A549 (cell line): ENCODE measurements around the gene MLLT1. TPM values are rescaled to one million over a fixed set of nuclear protein-coding genes. Genes with fewer than 3 reads are reported as not detected.

Experiments
- ATAC-seq, 2 experiments: fragments of 200-7000 bp in 1 of 2; fragments of >200 bp in 1 of 2; cut with Nextera tagmentation in 1 of 2; cut with Tn5 transposase in 1 of 2; 3 replicates each; pipeline versions ENCODE4 v1.8.0 to v1.9.1; 2018 to 2020; ENCODE audit warnings: mild to moderate bottlenecking in 1 of 2, moderate library complexity in 1 of 2
- CTCF ChIA-PET: fragments of 300-600 bp; sonication (Branson Sonifier 250); formaldehyde crosslinking; extraction: SDS; loops from one replicate; lab custom pipeline; 2021; ENCODE audit warnings: antibody characterized with exemption, inconsistent platforms; lab: Yijun Ruan, JAX
- POLR2A ChIA-PET: fragments of 350-600 bp; formaldehyde crosslinking; extraction: SDS; loops from one replicate; lab custom pipeline; 2021; ENCODE audit warnings: antibody characterized with exemption, inconsistent platforms; lab: Yijun Ruan, JAX
- DNase-seq, 2 experiments: peaks; one replicate each; pipeline versions ENCODE4 v3.0.0 to v3.0.0-alpha.2; 2011 to 2016; ENCODE audit warnings: low read depth in 1 of 2, low spot score in 1 of 2
- FAIRE-seq: peaks from 2 replicates; lab custom pipeline; 2011; peaks lifted over from hg19 to GRCh38; lab: Jason Lieb, UNC
- H3K27ac ChIP-seq, 2 experiments: fragments of >200 bp; sonication (Bioruptor Twin); formaldehyde crosslinking; 3 replicates each; pipeline ENCODE4 v1.5.1; 2016 to 2017
- H3K4me1 ChIP-seq: fragments of >200 bp; sonication (Bioruptor Twin); formaldehyde crosslinking; 3 replicates; pipeline ENCODE4 v1.6.1; 2016
- H3K4me2 ChIP-seq: fragments of >200 bp; sonication (Bioruptor Twin); formaldehyde crosslinking; 3 replicates; pipeline ENCODE4 v1.6.1; 2016
- H3K4me3 ChIP-seq: fragments of >200 bp; sonication (Bioruptor Twin); formaldehyde crosslinking; 3 replicates; pipeline ENCODE4 v1.5.1; 2016
- H3K9me3 ChIP-seq: fragments of >200 bp; sonication (Bioruptor Twin); formaldehyde crosslinking; 3 replicates; pipeline ENCODE4 v1.6.1; 2016
- CEBPB ChIP-seq, 2 experiments: fragments of >200 bp in 1 of 2; sonication (Bioruptor Twin) in 1 of 2; formaldehyde crosslinking in 1 of 2; IDR thresholded peaks; 2 replicates each; pipeline ENCODE4 v1.6.1; 2012 to 2016
- CHD4 ChIP-seq: fragments of 200-600 bp; sonication (generic); IDR thresholded peaks from 2 replicates; pipeline ENCODE4 v1.6.1; 2016; ENCODE audit warnings: antibody characterized with exemption, mild to moderate bottlenecking, borderline replicate concordance
- EHMT2 ChIP-seq: fragments of 200-600 bp; sonication (generic); IDR thresholded peaks from 2 replicates; pipeline ENCODE4 v1.6.1; 2016; ENCODE audit warnings: antibody characterized with exemption, low read depth, mild to moderate bottlenecking, moderate library complexity
- ESRRA ChIP-seq: fragments of 150-350 bp; IDR thresholded peaks from 2 replicates; pipeline ENCODE4 v1.6.1; 2014; ENCODE audit warnings: mild to moderate bottlenecking, low read length, borderline replicate concordance
- FOSB ChIP-seq: fragments of 250-450 bp; sonication (Bioruptor Pico); IDR thresholded peaks from 2 replicates; pipeline ENCODE4 v1.5.0; 2020; ENCODE audit warnings: mild to moderate bottlenecking, moderate library complexity
- HDAC2 ChIP-seq: fragments of 200-600 bp; sonication (generic); IDR thresholded peaks from 2 replicates; pipeline ENCODE4 v1.6.1; 2016
- JUNB ChIP-seq: fragments of >200 bp; sonication (Bioruptor Twin); formaldehyde crosslinking; IDR thresholded peaks from 2 replicates; pipeline ENCODE4 v1.6.1; 2016
- KDM1A ChIP-seq: fragments of 200-600 bp; sonication (generic); IDR thresholded peaks from 2 replicates; pipeline ENCODE4 v1.6.1; 2016; ENCODE audit warnings: low read depth, mild to moderate bottlenecking
- KDM5A ChIP-seq: fragments of 200-600 bp; sonication (generic); IDR thresholded peaks from 2 replicates; pipeline ENCODE4 v1.6.1; 2016; ENCODE audit warnings: antibody characterized with exemption, mild to moderate bottlenecking
- NFE2L2 ChIP-seq: fragments of 150-350 bp; conservative IDR thresholded peaks from 2 replicates; pipeline ENCODE4 v1.6.1; 2014; ENCODE audit warnings: low read length
- PHF8 ChIP-seq: fragments of 200-600 bp; sonication (generic); IDR thresholded peaks from 2 replicates; pipeline ENCODE4 v1.6.1; 2016; ENCODE audit warnings: low read depth, mild to moderate bottlenecking, antibody characterized with exemption, moderate library complexity, borderline replicate concordance
- POLR2A ChIP-seq: IDR thresholded peaks from 2 replicates; pipeline ENCODE4 v1.6.1; 2012; ENCODE audit warnings: mild to moderate bottlenecking, low read length
- POLR2AphosphoS2 ChIP-seq: conservative IDR thresholded peaks from 2 replicates; pipeline ENCODE4 v1.6.1; 2012; ENCODE audit warnings: low read length, improper control_type of control experiment, inconsistent platforms
- TFCP2L1 ChIP-seq: fragments of 250-450 bp; sonication (Bioruptor Pico); IDR thresholded peaks from 2 replicates; pipeline ENCODE4 v1.5.0; 2021; ENCODE audit warnings: mild to moderate bottlenecking
- TP53 ChIP-seq: fragments of 250-450 bp; sonication (Bioruptor Pico); IDR thresholded peaks from 2 replicates; pipeline ENCODE4 v1.5.0; 2021; ENCODE audit warnings: mild to moderate bottlenecking, moderate library complexity
- WGBS: methylation state at CpG from one replicate; pipeline ENCODE4 v1.1.6; 2017; ENCODE audit errors: missing lambda C conversion rate; 5-methylcytosine and 5-hydroxymethylcytosine counted together
- polyA plus RNA-seq, 4 experiments: library from polyadenylated mRNA; depleted of rRNA in 3 of 4; stranded (reverse); fragments of >200 nt; fragmentation: RNase III in 1 of 4; extraction: RNeasy Plus Mini Kit Qiagen cat#74134 plus additional on column Dnase treatment in 1 of 4; gene quantifications; 2 replicates in 3 of 4; 3 replicates in 1 of 4; pipeline ENCODE4 v1.2.3, GENCODE V29; 2011 to 2017
- TF ChIP-seq, protein P1 (sequence below): fragments of 250-450 bp; sonication (Bioruptor Pico); IDR thresholded peaks from 2 replicates; pipeline ENCODE4 v1.5.0; 2021; ENCODE audit warnings: mild to moderate bottlenecking, moderate library complexity, borderline replicate concordance
- TF ChIP-seq, protein P2 (sequence below): fragments of 200-600 bp; sonication (generic); IDR thresholded peaks from 2 replicates; pipeline ENCODE4 v1.6.1; 2016; ENCODE audit warnings: antibody characterized with exemption, mild to moderate bottlenecking, moderate library complexity
- TF ChIP-seq, protein P3 (sequence below): IDR thresholded peaks from 2 replicates; pipeline ENCODE4 v1.6.1; 2012; ENCODE audit warnings: low read depth, borderline replicate concordance

MLLT1 gene
- polyA plus RNA-seq, 2 of the 4 experiments (the other 2 are of a cell fraction) = 7.4 to 17.5 TPM

DNA sequence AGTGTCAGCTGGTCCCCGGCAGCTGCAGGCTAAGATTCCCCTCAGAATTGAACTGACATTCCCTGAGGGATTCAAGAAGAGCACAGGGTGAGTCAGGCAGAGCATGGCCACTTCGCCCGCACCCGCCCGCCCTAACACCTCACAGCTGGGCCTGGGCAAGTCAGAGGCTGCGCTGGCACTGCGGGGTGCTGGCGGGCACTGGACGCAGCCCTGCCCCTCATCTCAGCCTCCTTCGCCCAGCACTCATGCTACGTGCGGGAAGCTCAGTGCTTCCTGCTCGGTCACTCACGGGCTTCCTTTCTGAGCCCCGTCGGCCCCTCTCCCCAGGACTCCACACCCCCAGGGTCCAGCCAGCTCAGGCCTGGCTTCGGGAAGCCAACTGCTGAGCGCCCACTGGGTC lies 56.9 kb downstream of the MLLT1 start:
- no peak overlapping the region for H3K27ac ChIP-seq
- ChIA-PET POLR2A (no interaction called here), CTCF (interaction anchor here (0.9 to 1.3 kb wide), 3 partner anchors 9 to 174 kb away, joined by 3 to 4 read pairs (median 4); no protein-coding TSS in a partner anchor)
- 82% methylated on average over 11 of the region's 18 CpGs for WGBS
- TF ChIP-seq NFE2L2 (no peak), JUNB (no peak), TP53 (CRISPR knock-in tag) (no peak), CHD4 (no peak), CEBPB (IDR thresholded peaks at IDR 0.05) (no peak), HDAC2 (no peak), ESRRA (no peak), EHMT2 (no peak), POLR2A (no peak), TFCP2L1 (CRISPR knock-in tag) (no peak), FOSB (no peak)
- TF ChIP-seq, protein P1, sequence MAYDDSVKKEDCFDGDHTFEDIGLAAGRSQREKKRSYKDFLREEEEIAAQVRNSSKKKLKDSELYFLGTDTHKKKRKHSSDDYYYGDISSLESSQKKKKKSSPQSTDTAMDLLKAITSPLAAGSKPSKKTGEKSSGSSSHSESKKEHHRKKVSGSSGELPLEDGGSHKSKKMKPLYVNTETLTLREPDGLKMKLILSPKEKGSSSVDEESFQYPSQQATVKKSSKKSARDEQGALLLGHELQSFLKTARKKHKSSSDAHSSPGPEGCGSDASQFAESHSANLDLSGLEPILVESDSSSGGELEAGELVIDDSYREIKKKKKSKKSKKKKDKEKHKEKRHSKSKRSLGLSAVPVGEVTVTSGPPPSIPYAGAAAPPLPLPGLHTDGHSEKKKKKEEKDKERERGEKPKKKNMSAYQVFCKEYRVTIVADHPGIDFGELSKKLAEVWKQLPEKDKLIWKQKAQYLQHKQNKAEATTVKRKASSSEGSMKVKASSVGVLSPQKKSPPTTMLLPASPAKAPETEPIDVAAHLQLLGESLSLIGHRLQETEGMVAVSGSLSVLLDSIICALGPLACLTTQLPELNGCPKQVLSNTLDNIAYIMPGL (CRISPR knock-in tag) = no peak
- TF ChIP-seq, protein P2, sequence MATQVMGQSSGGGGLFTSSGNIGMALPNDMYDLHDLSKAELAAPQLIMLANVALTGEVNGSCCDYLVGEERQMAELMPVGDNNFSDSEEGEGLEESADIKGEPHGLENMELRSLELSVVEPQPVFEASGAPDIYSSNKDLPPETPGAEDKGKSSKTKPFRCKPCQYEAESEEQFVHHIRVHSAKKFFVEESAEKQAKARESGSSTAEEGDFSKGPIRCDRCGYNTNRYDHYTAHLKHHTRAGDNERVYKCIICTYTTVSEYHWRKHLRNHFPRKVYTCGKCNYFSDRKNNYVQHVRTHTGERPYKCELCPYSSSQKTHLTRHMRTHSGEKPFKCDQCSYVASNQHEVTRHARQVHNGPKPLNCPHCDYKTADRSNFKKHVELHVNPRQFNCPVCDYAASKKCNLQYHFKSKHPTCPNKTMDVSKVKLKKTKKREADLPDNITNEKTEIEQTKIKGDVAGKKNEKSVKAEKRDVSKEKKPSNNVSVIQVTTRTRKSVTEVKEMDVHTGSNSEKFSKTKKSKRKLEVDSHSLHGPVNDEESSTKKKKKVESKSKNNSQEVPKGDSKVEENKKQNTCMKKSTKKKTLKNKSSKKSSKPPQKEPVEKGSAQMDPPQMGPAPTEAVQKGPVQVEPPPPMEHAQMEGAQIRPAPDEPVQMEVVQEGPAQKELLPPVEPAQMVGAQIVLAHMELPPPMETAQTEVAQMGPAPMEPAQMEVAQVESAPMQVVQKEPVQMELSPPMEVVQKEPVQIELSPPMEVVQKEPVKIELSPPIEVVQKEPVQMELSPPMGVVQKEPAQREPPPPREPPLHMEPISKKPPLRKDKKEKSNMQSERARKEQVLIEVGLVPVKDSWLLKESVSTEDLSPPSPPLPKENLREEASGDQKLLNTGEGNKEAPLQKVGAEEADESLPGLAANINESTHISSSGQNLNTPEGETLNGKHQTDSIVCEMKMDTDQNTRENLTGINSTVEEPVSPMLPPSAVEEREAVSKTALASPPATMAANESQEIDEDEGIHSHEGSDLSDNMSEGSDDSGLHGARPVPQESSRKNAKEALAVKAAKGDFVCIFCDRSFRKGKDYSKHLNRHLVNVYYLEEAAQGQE = no peak
- TF ChIP-seq, protein P3, sequence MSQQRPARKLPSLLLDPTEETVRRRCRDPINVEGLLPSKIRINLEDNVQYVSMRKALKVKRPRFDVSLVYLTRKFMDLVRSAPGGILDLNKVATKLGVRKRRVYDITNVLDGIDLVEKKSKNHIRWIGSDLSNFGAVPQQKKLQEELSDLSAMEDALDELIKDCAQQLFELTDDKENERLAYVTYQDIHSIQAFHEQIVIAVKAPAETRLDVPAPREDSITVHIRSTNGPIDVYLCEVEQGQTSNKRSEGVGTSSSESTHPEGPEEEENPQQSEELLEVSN = no peak
- H3K4me2 ChIP-seq = no peak overlapping the region
- no peak for DNase-seq
- no peak for FAIRE-seq
- no peak overlapping the region for H3K4me3 ChIP-seq
- ATAC-seq = no peak
- H3K4me1 ChIP-seq = no peaks in the 10 kb centered on the region
- no peaks in the 10 kb centered on the region for H3K9me3 ChIP-seq

DNA sequence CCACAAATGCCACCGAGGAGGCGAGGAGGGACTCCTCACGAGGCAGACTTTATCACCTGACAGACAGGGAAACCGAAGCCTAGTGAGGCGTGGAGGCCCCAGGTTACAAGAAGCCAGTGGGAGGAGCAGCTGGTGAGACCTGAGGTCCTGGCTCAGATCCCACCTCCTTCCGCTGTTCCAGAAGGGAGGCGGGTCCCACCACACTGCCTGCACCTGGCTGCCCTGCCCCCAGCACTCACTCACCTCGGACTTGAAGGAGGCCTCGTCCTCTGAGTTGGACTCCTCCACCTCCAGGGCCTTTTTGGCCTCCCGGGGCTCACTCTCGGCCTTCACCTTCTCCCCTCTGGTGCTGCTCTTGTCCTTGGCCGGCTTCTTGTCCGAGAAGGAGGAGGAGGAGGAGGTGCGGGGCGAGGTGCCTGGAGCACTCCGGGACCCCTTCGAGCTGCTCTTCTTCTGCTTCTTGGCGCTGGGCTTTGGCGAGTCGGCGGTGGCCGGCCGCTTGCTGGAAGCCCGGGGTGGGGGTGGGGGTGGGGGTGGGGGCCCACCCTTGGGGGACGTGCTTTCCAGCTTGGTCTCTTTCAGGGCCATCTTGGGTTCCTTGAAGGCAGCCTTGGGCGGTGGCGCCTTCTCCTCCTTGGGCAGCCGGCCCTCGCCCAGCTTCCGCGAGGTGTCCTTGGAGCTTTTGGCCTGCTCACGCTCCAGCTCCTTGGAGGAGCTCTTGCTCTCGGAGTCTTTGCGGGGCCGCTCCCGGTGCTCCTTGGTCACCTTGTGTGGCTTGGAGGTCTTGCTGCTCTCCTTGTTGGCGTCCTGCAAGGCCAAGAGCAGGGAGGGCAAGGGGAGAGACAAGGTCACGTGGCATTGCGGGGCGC lies 57.7 kb downstream of the MLLT1 start:
- no peak overlapping the region for H3K27ac ChIP-seq
- TF ChIP-seq KDM5A = no peak
- no peak for TF ChIP-seq PHF8
- TF ChIP-seq FOSB = no peak
- no peak for TF ChIP-seq POLR2A
- no peak for TF ChIP-seq KDM1A
- no peak for TF ChIP-seq POLR2AphosphoS2
- ChIA-PET POLR2A (no interaction called here), CTCF (interaction anchor here (0.9 to 1.4 kb wide), 4 partner anchors 17 to 236 kb away, joined by 3 to 4 read pairs (median 3); no protein-coding TSS in a partner anchor)
- DNase-seq (no peak), ATAC-seq (no peak), FAIRE-seq (no peak)
- no peak overlapping the region for H3K4me3 ChIP-seq
- WGBS = 93% methylated on average over 31 of the region's 40 CpGs
- H3K4me1 ChIP-seq = no peaks in the 10 kb centered on the region
- no peak overlapping the region for H3K4me2 ChIP-seq
- H3K9me3 ChIP-seq = no peaks in the 10 kb centered on the region
